Adrenal gland (tissue), 5 donors: ENCODE results near the gene PACC1.

Source experiments
- CTCF ChIP-seq, 6 experiments: fragments of 450-650 bp in 4 of 6; fragments of 200-600 bp in 2 of 6; sonication (generic) in 1 of 6; IDR thresholded peaks; 1 replicate in 5 of 6; 2 replicates in 1 of 6; pipeline versions ENCODE4 v1.5.1 to v1.8.0; 2016 to 2021; ENCODE audit warnings: antibody characterized with exemption in 6 of 6, mild to moderate bottlenecking in 2 of 6, moderate library complexity in 1 of 6
- POLR2A ChIP-seq, 2 donors: fragments of 450-650 bp; IDR thresholded peaks; one replicate each; pipeline ENCODE4 v1.6.1; 2017; ENCODE audit warnings: antibody characterized with exemption in 2 of 2, mild to moderate bottlenecking in 2 of 2, moderate library complexity in 1 of 2
- donor health status: DM: no; HTN: no; CAD: no.

- TF ChIP-seq POLR2A (IDR thresholded peaks at IDR 0.05) (no peak), CTCF (IDR thresholded peaks at IDR 0.05) (no peak)
These were observed 44.1 kb upstream of the PACC1 start for GRCh38 chr1:212458817-212459216.
